Choroid plexus epithelial cell (primary cell): ENCODE measurements around the gene ZDBF2.

Source experiments
- DNase-seq: peaks from one replicate; pipeline ENCODE4 v3.0.0-alpha.2; 2010; ENCODE audit warnings: low read depth
- H3K4me3 ChIP-seq: 2 replicates; pipeline ENCODE4 v1.5.1; 2011; ENCODE audit warnings: low read depth, mild to moderate bottlenecking, control low read depth, low read length, moderate library complexity
- CTCF ChIP-seq: conservative IDR thresholded peaks from 2 replicates; pipeline ENCODE4 v1.5.1; 2011; ENCODE audit warnings: low read depth, mild to moderate bottlenecking, control low read depth, inconsistent platforms, low read length, moderate library complexity

ZDBF2 gene

DNA sequence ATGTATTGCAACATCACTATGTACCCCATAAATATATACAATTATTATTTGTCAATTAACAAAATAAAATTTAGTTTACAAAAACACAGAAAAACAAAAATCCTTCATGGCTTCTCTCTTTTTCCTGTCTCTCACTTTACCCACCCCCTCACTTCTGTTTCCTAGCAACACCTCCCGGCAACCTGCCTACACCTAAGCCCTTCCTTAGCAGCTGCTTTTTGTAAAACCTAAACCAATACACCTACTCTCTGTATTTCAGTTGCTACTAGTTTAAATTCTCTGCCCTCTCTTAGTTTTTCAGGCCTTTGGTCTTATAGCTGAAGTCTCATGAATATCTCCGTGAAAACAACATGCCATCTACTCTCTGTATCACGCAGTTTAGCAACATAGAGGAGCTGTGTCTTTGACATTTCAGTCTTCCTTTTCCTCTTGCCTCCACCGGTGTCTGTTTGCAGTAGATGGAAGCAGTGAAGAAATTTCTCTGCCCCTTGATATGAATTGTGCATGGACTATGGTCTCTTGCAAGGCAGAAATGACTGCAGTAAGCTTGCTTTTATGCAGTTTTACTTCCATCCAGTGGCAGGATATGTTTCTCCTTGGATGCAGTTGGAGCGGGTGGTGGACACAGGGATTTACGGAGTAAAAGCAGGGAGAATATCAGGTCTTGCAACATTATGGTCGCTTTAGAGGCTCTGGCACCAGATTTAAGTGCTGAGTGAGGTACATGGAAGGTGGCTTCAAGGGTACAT, 42.0 kb upstream of the ZDBF2 start:
- no peak overlapping the region for H3K4me3 ChIP-seq
- no peak for TF ChIP-seq CTCF
- DNase-seq, result no peak

DNA sequence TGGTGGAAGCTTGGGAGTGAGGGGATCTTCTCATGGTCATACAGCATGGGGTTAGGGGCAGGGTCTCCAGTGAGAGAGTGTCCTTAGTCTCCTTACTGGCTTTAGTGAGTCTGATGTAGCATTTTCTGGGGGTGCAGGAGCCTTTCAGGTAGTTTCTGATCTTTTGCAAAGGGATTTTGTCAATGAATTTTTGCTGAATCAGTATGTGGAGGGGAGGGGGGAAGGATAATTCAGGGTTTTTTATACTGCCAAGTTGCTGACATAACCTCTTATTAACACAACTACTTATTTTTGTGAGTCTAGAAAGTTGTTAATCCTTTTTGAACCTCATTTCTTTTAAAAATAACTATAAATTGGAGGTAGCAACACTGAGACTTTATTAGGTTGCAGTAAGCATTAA, 35.3 kb upstream of the ZDBF2 start:
- no peak for DNase-seq
- no peak for TF ChIP-seq CTCF
- H3K4me3 ChIP-seq, result no peak overlapping the region

DNA sequence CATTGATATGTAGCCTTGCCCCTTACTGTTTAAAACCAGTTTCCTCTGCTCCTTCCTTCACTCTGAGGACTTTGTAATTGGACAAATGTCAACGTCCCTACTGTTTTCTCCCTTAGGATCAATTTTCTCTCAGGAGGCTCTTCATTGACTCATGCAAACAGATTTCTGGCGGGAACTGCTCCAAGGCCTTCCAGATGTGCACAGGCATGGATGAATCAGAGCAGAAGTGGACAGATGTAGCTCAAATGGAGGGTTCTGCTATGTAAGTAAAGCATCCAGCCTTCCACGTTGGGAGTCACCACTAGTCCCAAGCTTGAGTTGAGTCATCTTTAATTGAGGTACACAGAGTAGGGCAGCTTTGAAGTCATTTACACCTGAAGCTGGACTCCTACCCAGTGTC, 34.1 kb upstream of the ZDBF2 start:
- no peak overlapping the region for H3K4me3 ChIP-seq
- no peak for TF ChIP-seq CTCF
- no peak for DNase-seq

- no peak for DNase-seq
- H3K4me3 ChIP-seq, result no peak overlapping the region
- TF ChIP-seq CTCF, result no peak
Observed at GRCh38 chr2:206241736-206242135, 32.7 kb upstream of the ZDBF2 start.

DNA sequence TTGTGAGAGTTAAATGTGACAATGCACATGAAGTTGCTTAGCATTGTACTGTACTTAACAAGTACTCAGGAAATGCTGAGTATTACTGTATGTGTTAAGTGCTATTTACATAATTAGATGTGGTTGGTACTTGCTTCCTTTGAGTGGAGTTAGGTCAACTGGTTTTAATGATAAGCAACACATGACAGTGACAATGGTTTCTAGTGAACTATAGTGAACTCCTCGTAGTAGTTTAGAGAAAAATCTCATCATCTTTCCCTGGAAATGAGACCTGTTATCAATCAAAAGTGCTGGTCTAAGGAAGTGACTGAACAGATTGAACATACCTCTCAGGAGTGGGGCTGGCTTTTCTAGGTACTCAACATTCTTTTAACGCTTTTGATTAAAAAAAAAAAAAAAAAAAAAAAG, 29.2 kb upstream of the ZDBF2 start:
- TF ChIP-seq CTCF, result no peak
- no peak overlapping the region for H3K4me3 ChIP-seq
- DNase-seq, result no peak

GRCh38 chr2:206250041-206250897, 24.2 kb upstream of the ZDBF2 start:
- DNase-seq, result peak; percentile 11
- TF ChIP-seq CTCF, result peak; percentile 26
- H3K4me3 ChIP-seq, result peak overlapping the region; percentile 32
